ENCODE data around the gene ARHGAP26. TPM values are rescaled to one million over a fixed set of nuclear protein-coding genes. Genes with fewer than 3 reads are reported as not detected.

Gene ARHGAP26
- total and polyA plus RNA-seq, 2 experiments from 2014 or later: 9.5 to 16.8 TPM

DNA sequence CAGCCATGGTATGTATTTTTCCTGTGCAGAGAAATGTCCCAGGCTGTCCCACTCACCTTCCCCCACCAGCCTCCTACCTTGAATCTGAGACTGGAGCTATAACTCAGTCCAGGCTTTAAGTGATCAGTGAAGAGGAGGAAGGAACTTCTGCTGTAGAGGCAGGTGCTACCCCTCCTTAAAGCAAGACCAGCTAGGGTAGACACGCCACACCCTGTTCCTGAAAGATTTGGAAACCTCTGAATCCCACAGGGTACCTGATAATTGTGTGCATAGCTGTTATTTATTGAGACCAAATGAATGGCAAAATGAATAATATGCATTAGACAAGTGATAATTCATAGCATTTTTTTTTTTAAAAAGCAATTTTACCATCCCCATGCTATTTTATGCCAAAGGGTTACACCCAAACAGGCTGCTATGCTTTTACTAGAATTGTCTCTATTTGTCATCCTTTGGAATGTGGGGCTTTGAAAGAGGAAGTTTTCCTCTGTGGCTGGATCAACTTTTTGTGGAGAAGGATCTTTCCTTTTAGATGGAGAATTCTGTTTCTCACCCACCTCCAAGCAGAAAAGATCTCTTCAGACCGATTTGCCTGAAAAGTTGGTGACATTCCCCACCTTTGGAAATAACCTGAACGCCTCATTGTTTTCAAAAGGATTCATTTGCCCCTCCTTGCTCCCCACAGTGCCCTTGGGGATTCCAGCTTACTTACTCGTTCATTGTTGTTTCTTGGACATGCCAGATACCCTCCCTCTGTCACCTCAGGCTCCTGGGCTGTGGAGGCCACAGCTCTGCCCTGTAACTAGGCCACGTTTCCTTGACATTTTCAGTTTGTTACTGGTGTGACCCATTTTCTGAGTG, 384.6 kb downstream of the ARHGAP26 start (continued):
- TF ChIP-seq, protein P1, sequence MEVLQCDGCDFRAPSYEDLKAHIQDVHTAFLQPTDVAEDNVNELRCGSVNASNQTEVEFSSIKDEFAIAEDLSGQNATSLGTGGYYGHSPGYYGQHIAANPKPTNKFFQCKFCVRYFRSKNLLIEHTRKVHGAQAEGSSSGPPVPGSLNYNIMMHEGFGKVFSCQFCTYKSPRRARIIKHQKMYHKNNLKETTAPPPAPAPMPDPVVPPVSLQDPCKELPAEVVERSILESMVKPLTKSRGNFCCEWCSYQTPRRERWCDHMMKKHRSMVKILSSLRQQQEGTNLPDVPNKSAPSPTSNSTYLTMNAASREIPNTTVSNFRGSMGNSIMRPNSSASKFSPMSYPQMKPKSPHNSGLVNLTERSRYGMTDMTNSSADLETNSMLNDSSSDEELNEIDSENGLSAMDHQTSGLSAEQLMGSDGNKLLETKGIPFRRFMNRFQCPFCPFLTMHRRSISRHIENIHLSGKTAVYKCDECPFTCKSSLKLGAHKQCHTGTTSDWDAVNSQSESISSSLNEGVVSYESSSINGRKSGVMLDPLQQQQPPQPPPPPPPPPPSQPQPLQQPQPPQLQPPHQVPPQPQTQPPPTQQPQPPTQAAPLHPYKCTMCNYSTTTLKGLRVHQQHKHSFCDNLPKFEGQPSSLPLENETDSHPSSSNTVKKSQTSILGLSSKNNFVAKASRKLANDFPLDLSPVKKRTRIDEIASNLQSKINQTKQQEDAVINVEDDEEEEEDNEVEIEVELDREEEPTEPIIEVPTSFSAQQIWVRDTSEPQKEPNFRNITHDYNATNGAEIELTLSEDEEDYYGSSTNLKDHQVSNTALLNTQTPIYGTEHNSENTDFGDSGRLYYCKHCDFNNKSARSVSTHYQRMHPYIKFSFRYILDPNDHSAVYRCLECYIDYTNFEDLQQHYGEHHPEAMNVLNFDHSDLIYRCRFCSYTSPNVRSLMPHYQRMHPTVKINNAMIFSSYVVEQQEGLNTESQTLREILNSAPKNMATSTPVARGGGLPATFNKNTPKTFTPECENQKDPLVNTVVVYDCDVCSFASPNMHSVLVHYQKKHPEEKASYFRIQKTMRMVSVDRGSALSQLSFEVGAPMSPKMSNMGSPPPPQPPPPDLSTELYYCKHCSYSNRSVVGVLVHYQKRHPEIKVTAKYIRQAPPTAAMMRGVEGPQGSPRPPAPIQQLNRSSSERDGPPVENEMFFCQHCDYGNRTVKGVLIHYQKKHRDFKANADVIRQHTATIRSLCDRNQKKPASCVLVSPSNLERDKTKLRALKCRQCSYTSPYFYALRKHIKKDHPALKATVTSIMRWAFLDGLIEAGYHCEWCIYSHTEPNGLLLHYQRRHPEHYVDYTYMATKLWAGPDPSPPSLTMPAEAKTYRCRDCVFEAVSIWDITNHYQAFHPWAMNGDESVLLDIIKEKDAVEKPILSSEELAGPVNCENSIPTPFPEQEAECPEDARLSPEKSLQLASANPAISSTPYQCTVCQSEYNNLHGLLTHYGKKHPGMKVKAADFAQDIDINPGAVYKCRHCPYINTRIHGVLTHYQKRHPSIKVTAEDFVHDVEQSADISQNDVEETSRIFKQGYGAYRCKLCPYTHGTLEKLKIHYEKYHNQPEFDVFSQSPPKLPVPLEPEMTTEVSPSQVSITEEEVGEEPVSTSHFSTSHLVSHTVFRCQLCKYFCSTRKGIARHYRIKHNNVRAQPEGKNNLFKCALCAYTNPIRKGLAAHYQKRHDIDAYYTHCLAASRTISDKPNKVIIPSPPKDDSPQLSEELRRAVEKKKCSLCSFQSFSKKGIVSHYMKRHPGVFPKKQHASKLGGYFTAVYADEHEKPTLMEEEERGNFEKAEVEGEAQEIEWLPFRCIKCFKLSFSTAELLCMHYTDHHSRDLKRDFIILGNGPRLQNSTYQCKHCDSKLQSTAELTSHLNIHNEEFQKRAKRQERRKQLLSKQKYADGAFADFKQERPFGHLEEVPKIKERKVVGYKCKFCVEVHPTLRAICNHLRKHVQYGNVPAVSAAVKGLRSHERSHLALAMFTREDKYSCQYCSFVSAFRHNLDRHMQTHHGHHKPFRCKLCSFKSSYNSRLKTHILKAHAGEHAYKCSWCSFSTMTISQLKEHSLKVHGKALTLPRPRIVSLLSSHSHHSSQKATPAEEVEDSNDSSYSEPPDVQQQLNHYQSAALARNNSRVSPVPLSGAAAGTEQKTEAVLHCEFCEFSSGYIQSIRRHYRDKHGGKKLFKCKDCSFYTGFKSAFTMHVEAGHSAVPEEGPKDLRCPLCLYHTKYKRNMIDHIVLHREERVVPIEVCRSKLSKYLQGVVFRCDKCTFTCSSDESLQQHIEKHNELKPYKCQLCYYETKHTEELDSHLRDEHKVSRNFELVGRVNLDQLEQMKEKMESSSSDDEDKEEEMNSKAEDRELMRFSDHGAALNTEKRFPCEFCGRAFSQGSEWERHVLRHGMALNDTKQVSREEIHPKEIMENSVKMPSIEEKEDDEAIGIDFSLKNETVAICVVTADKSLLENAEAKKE (CRISPR knock-in tag; IDR thresholded peaks at IDR 0.05): no peak
- no peak for TF ChIP-seq ZNF331 (CRISPR knock-in tag; IDR thresholded peaks at IDR 0.05; ENCODE audit: low read depth)
- TF ChIP-seq EZH2phosphoT487 (IDR thresholded peaks at IDR 0.05; ENCODE audit: unreplicated experiment): no peak
- TF ChIP-seq ZNF114 (CRISPR knock-in tag; IDR thresholded peaks at IDR 0.05): no peak

DNA sequence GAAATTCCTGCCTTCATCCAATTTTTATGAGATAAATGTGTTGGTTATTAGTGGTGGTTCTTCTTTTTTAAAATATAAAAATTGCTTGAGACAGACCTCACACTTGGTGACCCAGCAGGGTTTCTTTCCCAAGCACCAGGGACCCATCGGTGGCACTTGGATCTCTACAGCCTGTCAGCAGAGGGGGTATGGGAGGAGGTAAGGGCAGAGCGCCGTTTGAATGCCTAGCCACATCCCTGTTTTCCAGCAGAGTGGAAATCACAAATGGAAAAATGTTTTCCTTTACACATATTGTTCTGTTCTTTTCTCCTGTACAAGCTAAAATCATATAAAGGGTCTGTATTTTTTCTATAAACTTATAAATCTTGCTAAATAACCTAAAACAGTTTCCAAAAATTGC, 385.3 kb downstream of the ARHGAP26 start:
- Mint-ChIP-seq H3K36me3 (ENCODE audit: low read depth) (peaks cover 5% of the 10 kb centered on the region; the same call in 1 of the 3 replicates), H3K27ac (no peak overlapping the region), H3K9me3 (no peaks in the 10 kb centered on the region), H3K4me3 (no peak overlapping the region), H3K27me3 (ENCODE audit: insufficient read depth, low read depth, poor library complexity) (no peaks in the 10 kb centered on the region), H3K4me1 (peaks cover 6% of the 10 kb centered on the region; the same call in 2 of the 3 replicates)
- Histone ChIP-seq H4K20me1 (replicated peaks; ENCODE audit: insufficient read depth) (no peaks in the 10 kb centered on the region), H3K79me2 (replicated peaks; ENCODE audit: insufficient read depth) (no peaks in the 10 kb centered on the region), H2AFZ (no peak overlapping the region), H3K4me1 (ENCODE audit: insufficient read depth) (no peaks in the 10 kb centered on the region), H3K4me2 (no peak overlapping the region), H3K36me3 (ENCODE audit: insufficient read depth) (no peaks in the 10 kb centered on the region), H3K27ac (ENCODE audit: low read depth) (no peak overlapping the region), H3K27me3 (ENCODE audit: insufficient read depth) (no peaks in the 10 kb centered on the region), H3F3A (replicated peaks; ENCODE audit: low read depth) (no peaks in the 10 kb centered on the region), H3K9me2 (ENCODE audit: insufficient read depth) (no peaks in the 10 kb centered on the region), H3K4me3 (no peak overlapping the region)
- ATAC-seq (no peak), DNase-seq (ENCODE audit: low spot score) (no peak)
- no peak for TF ChIP-seq ZNF114 (CRISPR knock-in tag; IDR thresholded peaks at IDR 0.05)
- TF ChIP-seq, protein P2, sequence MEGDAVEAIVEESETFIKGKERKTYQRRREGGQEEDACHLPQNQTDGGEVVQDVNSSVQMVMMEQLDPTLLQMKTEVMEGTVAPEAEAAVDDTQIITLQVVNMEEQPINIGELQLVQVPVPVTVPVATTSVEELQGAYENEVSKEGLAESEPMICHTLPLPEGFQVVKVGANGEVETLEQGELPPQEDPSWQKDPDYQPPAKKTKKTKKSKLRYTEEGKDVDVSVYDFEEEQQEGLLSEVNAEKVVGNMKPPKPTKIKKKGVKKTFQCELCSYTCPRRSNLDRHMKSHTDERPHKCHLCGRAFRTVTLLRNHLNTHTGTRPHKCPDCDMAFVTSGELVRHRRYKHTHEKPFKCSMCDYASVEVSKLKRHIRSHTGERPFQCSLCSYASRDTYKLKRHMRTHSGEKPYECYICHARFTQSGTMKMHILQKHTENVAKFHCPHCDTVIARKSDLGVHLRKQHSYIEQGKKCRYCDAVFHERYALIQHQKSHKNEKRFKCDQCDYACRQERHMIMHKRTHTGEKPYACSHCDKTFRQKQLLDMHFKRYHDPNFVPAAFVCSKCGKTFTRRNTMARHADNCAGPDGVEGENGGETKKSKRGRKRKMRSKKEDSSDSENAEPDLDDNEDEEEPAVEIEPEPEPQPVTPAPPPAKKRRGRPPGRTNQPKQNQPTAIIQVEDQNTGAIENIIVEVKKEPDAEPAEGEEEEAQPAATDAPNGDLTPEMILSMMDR (conservative IDR thresholded peaks at IDR 0.05; ENCODE audit: low read depth in 2 of 2): no peak
- no peak for TF ChIP-seq STAT1 (IDR thresholded peaks at IDR 0.05; ENCODE audit: unreplicated experiment)
- TF ChIP-seq EZH2phosphoT487 (IDR thresholded peaks at IDR 0.05; ENCODE audit: unreplicated experiment): no peak
- TF ChIP-seq, protein P3, sequence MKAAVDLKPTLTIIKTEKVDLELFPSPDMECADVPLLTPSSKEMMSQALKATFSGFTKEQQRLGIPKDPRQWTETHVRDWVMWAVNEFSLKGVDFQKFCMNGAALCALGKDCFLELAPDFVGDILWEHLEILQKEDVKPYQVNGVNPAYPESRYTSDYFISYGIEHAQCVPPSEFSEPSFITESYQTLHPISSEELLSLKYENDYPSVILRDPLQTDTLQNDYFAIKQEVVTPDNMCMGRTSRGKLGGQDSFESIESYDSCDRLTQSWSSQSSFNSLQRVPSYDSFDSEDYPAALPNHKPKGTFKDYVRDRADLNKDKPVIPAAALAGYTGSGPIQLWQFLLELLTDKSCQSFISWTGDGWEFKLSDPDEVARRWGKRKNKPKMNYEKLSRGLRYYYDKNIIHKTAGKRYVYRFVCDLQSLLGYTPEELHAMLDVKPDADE (IDR thresholded peaks at IDR 0.05): no peak
- no peak for TF ChIP-seq POLR2AphosphoS5 (IDR thresholded peaks at IDR 0.05; ENCODE audit: low read depth)
- no peak for TF ChIP-seq ZNF331 (CRISPR knock-in tag; IDR thresholded peaks at IDR 0.05; ENCODE audit: low read depth)
- no peak for TF ChIP-seq EZH2 (IDR thresholded peaks at IDR 0.05; ENCODE audit: low read depth, unreplicated experiment)

Data from GM23338 (cell line).